Breast epithelium (tissue), 3 donors: ENCODE measurements around the gene CHSY3.

ENCODE experiments used
- POLR2A ChIP-seq: fragments of 450-650 bp; IDR thresholded peaks from one replicate; pipeline ENCODE4 v1.6.1; 2016; ENCODE audit warnings: antibody characterized with exemption, mild to moderate bottlenecking, moderate library complexity
- TF ChIP-seq, protein P1 (sequence below), 3 donors: fragments of 450-650 bp; IDR thresholded peaks; one replicate each; pipeline ENCODE4 v1.5.1; 2016 to 2017; ENCODE audit warnings: antibody characterized with exemption in 3 of 3, mild to moderate bottlenecking in 3 of 3, moderate library complexity in 3 of 3

DNA sequence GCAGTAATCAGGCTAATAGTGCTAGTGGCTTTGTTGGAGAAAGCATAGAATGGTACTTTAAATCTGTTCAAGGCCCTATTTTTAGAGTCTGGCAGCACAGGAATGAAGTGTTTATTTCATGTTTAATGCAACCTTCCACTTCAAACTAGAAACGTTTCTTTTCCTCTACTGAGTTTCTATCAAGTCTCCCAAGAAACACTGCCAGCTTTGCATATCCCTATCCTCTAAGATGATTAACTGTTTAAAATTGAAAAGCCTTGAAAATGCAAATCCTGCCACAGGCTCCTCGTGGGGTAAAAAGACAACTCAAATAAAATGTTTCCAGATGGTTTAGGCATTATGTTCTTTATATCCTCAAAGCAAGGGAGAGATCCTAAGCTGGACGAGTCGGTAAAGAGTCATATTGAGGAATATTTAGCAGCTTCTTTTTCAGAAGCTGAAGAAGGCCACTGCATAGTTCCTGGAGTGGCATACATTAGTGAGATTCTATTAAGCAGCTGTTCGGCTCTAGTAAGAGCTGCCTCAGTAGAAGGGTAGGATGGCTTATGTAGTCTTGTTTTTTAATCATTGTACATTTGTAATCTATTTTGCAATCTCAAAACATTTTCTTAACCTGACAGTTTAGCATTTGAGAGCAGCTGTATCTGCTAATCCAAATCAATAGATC, 251.2 kb downstream of the CHSY3 start:
- no peak for TF ChIP-seq POLR2A
- TF ChIP-seq, protein P1, sequence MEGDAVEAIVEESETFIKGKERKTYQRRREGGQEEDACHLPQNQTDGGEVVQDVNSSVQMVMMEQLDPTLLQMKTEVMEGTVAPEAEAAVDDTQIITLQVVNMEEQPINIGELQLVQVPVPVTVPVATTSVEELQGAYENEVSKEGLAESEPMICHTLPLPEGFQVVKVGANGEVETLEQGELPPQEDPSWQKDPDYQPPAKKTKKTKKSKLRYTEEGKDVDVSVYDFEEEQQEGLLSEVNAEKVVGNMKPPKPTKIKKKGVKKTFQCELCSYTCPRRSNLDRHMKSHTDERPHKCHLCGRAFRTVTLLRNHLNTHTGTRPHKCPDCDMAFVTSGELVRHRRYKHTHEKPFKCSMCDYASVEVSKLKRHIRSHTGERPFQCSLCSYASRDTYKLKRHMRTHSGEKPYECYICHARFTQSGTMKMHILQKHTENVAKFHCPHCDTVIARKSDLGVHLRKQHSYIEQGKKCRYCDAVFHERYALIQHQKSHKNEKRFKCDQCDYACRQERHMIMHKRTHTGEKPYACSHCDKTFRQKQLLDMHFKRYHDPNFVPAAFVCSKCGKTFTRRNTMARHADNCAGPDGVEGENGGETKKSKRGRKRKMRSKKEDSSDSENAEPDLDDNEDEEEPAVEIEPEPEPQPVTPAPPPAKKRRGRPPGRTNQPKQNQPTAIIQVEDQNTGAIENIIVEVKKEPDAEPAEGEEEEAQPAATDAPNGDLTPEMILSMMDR (IDR thresholded peaks at IDR 0.05): no peak
